ENCODE measurements around the gene HOXB6.
A peak's percentile ranks its signal among the peaks of the same experiment; 100 is the strongest.

HOXB6 gene

GRCh38 chr17:48625495-48626244, 20.9 kb upstream of the HOXB6 start (continued):
- no peak for TF ChIP-seq ZNF830 (tag by site-specific recombination; IDR thresholded peaks at IDR 0.05; ENCODE audit: low read depth)
- no peak; the same call in 1 of the 2 replicates for TF ChIP-seq KLF1 (tag by site-specific recombination; IDR thresholded peaks at IDR 0.05)
- 0 out of 2 replicates have a peak, but pooled peaks have one; percentile 17 for TF ChIP-seq ZNF677 (tag by site-specific recombination; IDR thresholded peaks at IDR 0.05)
- no peak; the same call in 1 of the 2 replicates for TF ChIP-seq ZSCAN4 (tag by site-specific recombination; IDR thresholded peaks at IDR 0.05)
- TF ChIP-seq ZNF404 (tag by site-specific recombination; IDR thresholded peaks at IDR 0.05): no peak
- no peak for TF ChIP-seq ZNF610 (tag by site-specific recombination; IDR thresholded peaks at IDR 0.05; ENCODE audit: borderline replicate concordance)
- no peak for TF ChIP-seq SALL2 (tag by site-specific recombination; IDR thresholded peaks at IDR 0.05; ENCODE audit: borderline replicate concordance)
- TF ChIP-seq ZNF510 (tag by site-specific recombination; IDR thresholded peaks at IDR 0.05; ENCODE audit: insufficient replicate concordance): no peak
- TF ChIP-seq ZBTB49 (tag by site-specific recombination; IDR thresholded peaks at IDR 0.05; ENCODE audit: low read depth): no peak
- TF ChIP-seq KLF8 (tag by site-specific recombination; IDR thresholded peaks at IDR 0.05): peak; percentile 59; the same call in 1 of the 2 replicates
- TF ChIP-seq ZNF394 (tag by site-specific recombination; IDR thresholded peaks at IDR 0.05; ENCODE audit: borderline replicate concordance): no peak
- no peak for TF ChIP-seq ZFHX2 (tag by site-specific recombination; conservative IDR thresholded peaks at IDR 0.05)
- peak; percentile 82 for TF ChIP-seq ZNF366 (tag by site-specific recombination; conservative IDR thresholded peaks at IDR 0.05)
- no peak for TF ChIP-seq FEZF1 (tag by site-specific recombination; IDR thresholded peaks at IDR 0.05)
- no peak for TF ChIP-seq AEBP2 (tag by site-specific recombination; IDR thresholded peaks at IDR 0.05; ENCODE audit: borderline replicate concordance)
- no peak for TF ChIP-seq GLIS2 (tag by site-specific recombination; IDR thresholded peaks at IDR 0.05)
- no peak; the same call in 1 of the 2 replicates for TF ChIP-seq ZNF121 (tag by site-specific recombination; IDR thresholded peaks at IDR 0.05)
- TF ChIP-seq BCL11A (tag by site-specific recombination; IDR thresholded peaks at IDR 0.05; ENCODE audit: low read depth): no peak
- TF ChIP-seq ZNF140 (tag by site-specific recombination; IDR thresholded peaks at IDR 0.05): no peak; the same call in 1 of the 2 replicates
- no peak for TF ChIP-seq ZNF2 (tag by site-specific recombination; IDR thresholded peaks at IDR 0.05)
- no peak for TF ChIP-seq ZNF423 (tag by site-specific recombination; IDR thresholded peaks at IDR 0.05)
- peak; percentile 40; the same call in 1 of the 2 replicates for TF ChIP-seq ZNF391 (tag by site-specific recombination; IDR thresholded peaks at IDR 0.05; ENCODE audit: borderline replicate concordance, low read depth)
- peak; percentile 17; the same call in 1 of the 2 replicates for TF ChIP-seq KLF17 (tag by site-specific recombination; IDR thresholded peaks at IDR 0.05)
- TF ChIP-seq ZNF449 (tag by site-specific recombination; IDR thresholded peaks at IDR 0.05): peak; percentile 68; the same call in 1 of the 2 replicates
- no peak; the same call in 1 of the 2 replicates for TF ChIP-seq SP7 (tag by site-specific recombination; IDR thresholded peaks at IDR 0.05)
- peak; percentile 17 for TF ChIP-seq ZBTB11 (tag by site-specific recombination; conservative IDR thresholded peaks at IDR 0.05; ENCODE audit: low read depth)
- TF ChIP-seq ZNF514 (tag by site-specific recombination; IDR thresholded peaks at IDR 0.05): no peak
- no peak for TF ChIP-seq ZNF112 (tag by site-specific recombination; IDR thresholded peaks at IDR 0.05)
